Keratinocyte (primary cell): Measurements from ENCODE around the gene CDX1. TPM values are rescaled to one million over a fixed set of nuclear protein-coding genes. Genes with fewer than 3 reads are reported as not detected.

Source experiments
- DNase-seq: peaks from one replicate; pipeline ENCODE4 v3.0.0-alpha.2; 2011; ENCODE audit warnings: low read depth, missing footprints, low spot score
- FAIRE-seq: peaks from 2 replicates; lab custom pipeline; 2011; peaks lifted over from hg19 to GRCh38; lab: Jason Lieb, UNC
- H2AFZ ChIP-seq: 2 replicates; pipeline ENCODE4 v1.6.0; 2012; ENCODE audit warnings: low read length, control low read depth, inconsistent platforms; ENCODE audit not compliant: control insufficient read depth
- H3K27ac ChIP-seq: 2 replicates; pipeline ENCODE4 v1.5.1; 2011; ENCODE audit warnings: low read length; ENCODE audit not compliant: control insufficient read depth, insufficient read depth
- H3K27me3 ChIP-seq: 3 replicates; pipeline ENCODE4 v1.6.0; 2011; ENCODE audit warnings: low read length; ENCODE audit not compliant: control insufficient read depth, insufficient read depth; ENCODE audit errors: extremely low read depth
- H3K36me3 ChIP-seq, 2 experiments: 2 replicates in 1 of 2; 3 replicates in 1 of 2; pipeline ENCODE4 v1.5.1; 2011; ENCODE audit warnings: low read length in 2 of 2, mild to moderate bottlenecking in 1 of 2; ENCODE audit not compliant: control insufficient read depth in 2 of 2, insufficient read depth in 2 of 2; ENCODE audit errors: extremely low read depth in 1 of 2
- H3K4me1 ChIP-seq: 3 replicates; pipeline ENCODE4 v1.5.1; 2011; ENCODE audit warnings: low read length; ENCODE audit not compliant: control insufficient read depth, insufficient read depth; ENCODE audit errors: extremely low read depth
- H3K4me2 ChIP-seq: 3 replicates; pipeline ENCODE4 v1.6.0; 2011; ENCODE audit warnings: low read depth, low read length; ENCODE audit not compliant: control insufficient read depth, insufficient read depth; ENCODE audit errors: extremely low read depth
- H3K4me3 ChIP-seq, 3 experiments: fragments of 200-600 bp in 1 of 3; sonication (generic) in 1 of 3; 2 replicates in 2 of 3; 3 replicates in 1 of 3; pipeline ENCODE4 v1.5.1; 2011 to 2016; ENCODE audit warnings: low read length in 3 of 3, mild to moderate bottlenecking in 3 of 3, control low read depth in 2 of 3, inconsistent platforms in 1 of 3, low read depth in 1 of 3, mixed read lengths in 1 of 3, mixed run types in 1 of 3, moderate library complexity in 1 of 3; ENCODE audit not compliant: control insufficient read depth in 2 of 3, insufficient read depth in 2 of 3; ENCODE audit errors: extremely low read depth in 1 of 3
- H3K79me2 ChIP-seq: 2 replicates; pipeline ENCODE4 v1.6.0; 2012; ENCODE audit warnings: low read length; ENCODE audit not compliant: control insufficient read depth, insufficient read depth
- H3K9ac ChIP-seq: 3 replicates; pipeline ENCODE4 v1.6.0; 2011; ENCODE audit warnings: low read length; ENCODE audit not compliant: control insufficient read depth, insufficient read depth; ENCODE audit errors: extremely low read depth
- H3K9me1 ChIP-seq: 3 replicates; pipeline ENCODE4 v1.6.0; 2011; ENCODE audit warnings: low read length; ENCODE audit not compliant: control insufficient read depth, insufficient read depth; ENCODE audit errors: extremely low read depth
- H3K9me3 ChIP-seq: 2 replicates; pipeline ENCODE4 v1.5.1; 2012; ENCODE audit warnings: low read depth, low read length; ENCODE audit not compliant: control insufficient read depth
- H4K20me1 ChIP-seq: 3 replicates; pipeline ENCODE4 v1.6.0; 2011; ENCODE audit warnings: low read length; ENCODE audit not compliant: control insufficient read depth, insufficient read depth; ENCODE audit errors: extremely low read depth
- EZH2 ChIP-seq: IDR thresholded peaks from one replicate; pipeline ENCODE4 v1.6.1; 2012; ENCODE audit warnings: inconsistent platforms, mild to moderate bottlenecking, low read length, moderate library complexity
- dilution Hi-C: fragments of 300-500 bp; cut with MboI; formaldehyde crosslinking; loops from one replicate; pipeline ENCODE4 v1.7.0; 2020; ENCODE audit warnings: low sequenced_read_pairs; ENCODE audit not compliant: extremely low pct_ligation_motif_present
- polyA plus RNA-seq, 5 experiments: library from polyadenylated mRNA; depleted of rRNA in 3 of 5; stranded (reverse) in 3 of 5; stranded (forward) in 1 of 5; unstranded in 1 of 5; fragments of >200 nt; gene quantifications; 1 replicate in 1 of 5; 2 replicates in 3 of 5; 3 replicates in 1 of 5; pipeline versions ENCODE4 v1.2.1 to v1.2.3, GENCODE V29; 2011 to 2012; ENCODE audit warnings: missing spikeins in 2 of 5, low read depth in 1 of 5, low replicate concordance in 1 of 5
- TF ChIP-seq, protein P1 (sequence below), 3 experiments: IDR thresholded peaks in 1 of 3; conservative IDR thresholded peaks in 1 of 3; optimal IDR thresholded peaks in 1 of 3; 2 replicates in 2 of 3; 3 replicates in 1 of 3; pipeline versions ENCODE3 to v1.5.1; 2011; ENCODE audit warnings: low read length in 3 of 3, mild to moderate bottlenecking in 3 of 3, moderate library complexity in 2 of 3, control low read depth in 1 of 3, inconsistent platforms in 1 of 3; ENCODE audit not compliant: insufficient read depth in 2 of 3; ENCODE audit errors: extremely low read depth in 1 of 3

CDX1 gene
- polyA plus RNA-seq, 1 donor (not counting 4 experiments of a cell fraction or from before 2014, with no cell fraction given) = not detected

DNA sequence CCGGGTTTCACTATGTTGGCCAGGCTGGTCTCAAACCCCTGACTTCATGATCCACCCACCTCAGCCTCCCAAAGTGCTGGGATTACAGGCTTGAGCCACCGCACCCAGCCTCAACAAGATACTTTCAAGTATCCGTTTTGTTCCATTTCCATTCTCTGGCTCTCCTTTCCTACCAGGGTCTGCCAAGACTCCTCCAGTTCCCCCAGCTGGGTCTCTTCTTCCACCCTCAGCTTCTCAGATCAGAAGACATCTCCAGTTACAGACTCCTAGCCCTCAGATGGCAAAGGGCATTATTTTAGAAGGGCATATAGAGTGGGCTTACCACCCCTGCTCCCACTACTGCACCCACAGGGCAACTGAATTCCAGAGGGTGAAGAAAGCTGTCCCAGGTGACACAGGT, 9.4 kb upstream of the CDX1 start:
- dilution Hi-C loops = no loop called here
- no peak for FAIRE-seq
- no peak overlapping the region for H3K4me3 ChIP-seq

DNA sequence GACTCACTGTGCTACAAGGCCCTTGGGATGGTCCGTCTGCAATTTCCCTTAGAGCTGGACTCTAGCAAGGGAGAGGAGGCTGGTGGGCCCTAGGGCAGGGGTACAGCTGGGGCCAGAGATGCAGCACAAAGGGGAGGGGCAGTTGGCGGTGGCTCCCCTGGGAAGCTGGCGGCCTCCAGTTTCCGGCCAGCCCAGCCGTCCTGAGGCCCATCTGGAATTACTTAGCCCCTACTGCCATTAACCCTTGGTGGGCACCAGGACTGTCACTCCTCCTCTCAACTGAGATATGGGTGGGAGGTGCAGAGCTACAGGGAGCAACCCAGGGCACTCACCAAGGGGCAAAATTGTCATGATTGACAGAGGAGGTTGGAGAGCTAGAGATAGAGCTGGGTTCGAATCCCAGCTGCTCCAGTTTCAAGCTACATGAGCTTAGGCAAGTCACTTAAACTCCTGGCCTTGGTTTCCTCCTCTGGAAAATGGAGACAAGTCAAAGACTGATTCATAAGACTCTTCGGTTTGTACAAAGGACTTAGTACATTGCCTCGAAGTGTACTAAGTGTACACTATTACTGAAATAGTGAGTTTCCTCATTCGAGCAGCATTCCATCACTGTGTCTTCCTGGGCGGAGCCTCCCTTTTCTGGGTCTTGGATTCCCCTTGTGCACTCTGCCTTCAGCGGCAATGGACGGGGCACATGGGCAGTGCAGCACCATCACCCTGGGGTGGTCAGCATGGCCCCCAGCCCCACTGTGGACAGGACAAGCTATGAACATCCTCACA, 8.2 kb upstream of the CDX1 start:
- DNase-seq = no peak
- H3K4me2 ChIP-seq = no peak overlapping the region

More for the DNA sequence above, 9.4 kb upstream of the CDX1 start:
- no peaks in the 10 kb centered on the region for H3K36me3 ChIP-seq
- peaks cover 37% of the 10 kb centered on the region for H3K27me3 ChIP-seq
- no peaks in the 10 kb centered on the region for H3K9me3 ChIP-seq
- H3K79me2 ChIP-seq = no peaks in the 10 kb centered on the region
- H3K9me1 ChIP-seq = no peaks in the 10 kb centered on the region
- H2AFZ ChIP-seq = no peak overlapping the region
- TF ChIP-seq, protein P1, sequence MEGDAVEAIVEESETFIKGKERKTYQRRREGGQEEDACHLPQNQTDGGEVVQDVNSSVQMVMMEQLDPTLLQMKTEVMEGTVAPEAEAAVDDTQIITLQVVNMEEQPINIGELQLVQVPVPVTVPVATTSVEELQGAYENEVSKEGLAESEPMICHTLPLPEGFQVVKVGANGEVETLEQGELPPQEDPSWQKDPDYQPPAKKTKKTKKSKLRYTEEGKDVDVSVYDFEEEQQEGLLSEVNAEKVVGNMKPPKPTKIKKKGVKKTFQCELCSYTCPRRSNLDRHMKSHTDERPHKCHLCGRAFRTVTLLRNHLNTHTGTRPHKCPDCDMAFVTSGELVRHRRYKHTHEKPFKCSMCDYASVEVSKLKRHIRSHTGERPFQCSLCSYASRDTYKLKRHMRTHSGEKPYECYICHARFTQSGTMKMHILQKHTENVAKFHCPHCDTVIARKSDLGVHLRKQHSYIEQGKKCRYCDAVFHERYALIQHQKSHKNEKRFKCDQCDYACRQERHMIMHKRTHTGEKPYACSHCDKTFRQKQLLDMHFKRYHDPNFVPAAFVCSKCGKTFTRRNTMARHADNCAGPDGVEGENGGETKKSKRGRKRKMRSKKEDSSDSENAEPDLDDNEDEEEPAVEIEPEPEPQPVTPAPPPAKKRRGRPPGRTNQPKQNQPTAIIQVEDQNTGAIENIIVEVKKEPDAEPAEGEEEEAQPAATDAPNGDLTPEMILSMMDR (optimal IDR thresholded peaks at IDR 0.05 in 1 of 3, IDR thresholded peaks at IDR 0.05 in 1 of 3, conservative IDR thresholded peaks at IDR 0.05 in 1 of 3; ENCODE audit: extremely low read depth in 1 of 3, insufficient read depth in 2 of 3, low read length in 3 of 3) = no peak
- no peak for TF ChIP-seq EZH2
- no peak overlapping the region for H3K9ac ChIP-seq
- no peak overlapping the region for H3K27ac ChIP-seq
- H3K4me2 ChIP-seq = no peak overlapping the region
- H3K4me1 ChIP-seq = no peaks in the 10 kb centered on the region
- H4K20me1 ChIP-seq = no peaks in the 10 kb centered on the region
- DNase-seq = no peak

More for the DNA sequence above, 8.2 kb upstream of the CDX1 start:
- no peak overlapping the region for H3K9ac ChIP-seq
- no peak for FAIRE-seq
- dilution Hi-C loops = no loop called here
- no peaks in the 10 kb centered on the region for H3K9me3 ChIP-seq
- no peaks in the 10 kb centered on the region for H3K79me2 ChIP-seq
- no peak for TF ChIP-seq EZH2
- TF ChIP-seq, protein P1 (optimal IDR thresholded peaks at IDR 0.05 in 1 of 3, IDR thresholded peaks at IDR 0.05 in 1 of 3, conservative IDR thresholded peaks at IDR 0.05 in 1 of 3; ENCODE audit: extremely low read depth in 1 of 3, insufficient read depth in 2 of 3, low read length in 3 of 3) = no peak
- H2AFZ ChIP-seq = no peak overlapping the region
- H3K4me3 ChIP-seq = no peak overlapping the region
- H3K4me1 ChIP-seq = no peaks in the 10 kb centered on the region
- peaks cover 25% of the 10 kb centered on the region for H3K27me3 ChIP-seq
- H3K36me3 ChIP-seq = no peaks in the 10 kb centered on the region
- H4K20me1 ChIP-seq = no peaks in the 10 kb centered on the region
- H3K9me1 ChIP-seq = no peaks in the 10 kb centered on the region
- no peak overlapping the region for H3K27ac ChIP-seq
